OCI-LY3 (cell line): Measurements from ENCODE around the gene SFSWAP.

Source experiments
- CTCF ChIP-seq: fragments of 200-600, 300-600 bp; sonication (generic); IDR thresholded peaks from 2 replicates; pipeline ENCODE4 v1.5.1; 2014; ENCODE audit warnings: antibody characterized with exemption, low read length, low read depth
- EZH2phosphoT487 ChIP-seq: fragments of 200-600 bp; shearing (Covaris generic); IDR thresholded peaks from 2 replicates; pipeline ENCODE4 v1.6.1; 2018; ENCODE audit warnings: antibody characterized with exemption, mixed run types, low read depth

- TF ChIP-seq CTCF (no peak), EZH2phosphoT487 (no peak)
Observed at GRCh38 chr12:131701705-131702572, 9.0 kb upstream of the SFSWAP start.
